CD8-positive, alpha-beta memory T cell (primary cell): ENCODE data around the gene ATP5F1A. TPM values are rescaled to one million over a fixed set of nuclear protein-coding genes. Genes with fewer than 3 reads are reported as not detected.
"Not testable (repeated sequence)": the region's sequence is repeated elsewhere in the genome, so short reads cannot be mapped to it uniquely, and the experiment has no call there.

ENCODE experiments used
- CTCF ChIA-PET: fragments of 350-600 bp; sonication (Branson Sonifier 250); formaldehyde crosslinking; loops from one replicate; lab custom pipeline; 2021; ENCODE audit warnings: antibody characterized with exemption; lab: Charles Lee
- POLR2A ChIA-PET: fragments of 350-600 bp; sonication (Branson Sonifier 250); formaldehyde crosslinking; loops from one replicate; lab custom pipeline; 2021; ENCODE audit warnings: antibody characterized with exemption; lab: Charles Lee
- DNase-seq, 5 donors: peaks; one replicate each; pipeline versions ENCODE4 v3.0.0 to v3.0.0-alpha.2; 2020 to 2022; ENCODE audit warnings: mixed read lengths in 1 of 5
- H3K27ac ChIP-seq: one replicate; pipeline ENCODE4 v1.7.0; 2013; ENCODE audit warnings: low read depth, mild to moderate bottlenecking, low read length, moderate library complexity
- H3K27me3 ChIP-seq: 2 replicates; pipeline ENCODE4 v1.7.0; 2013; ENCODE audit warnings: low read length, mild to moderate bottlenecking; ENCODE audit not compliant: insufficient read depth, poor library complexity, severe bottlenecking
- H3K36me3 ChIP-seq: 2 replicates; pipeline ENCODE4 v1.7.0; 2013; ENCODE audit warnings: mild to moderate bottlenecking, low read length, moderate library complexity; ENCODE audit not compliant: insufficient read depth
- H3K4me1 ChIP-seq: 2 replicates; pipeline ENCODE4 v1.7.0; 2013; ENCODE audit warnings: mild to moderate bottlenecking, low read length, moderate library complexity; ENCODE audit not compliant: insufficient read depth
- H3K4me3 ChIP-seq: 2 replicates; pipeline ENCODE4 v1.7.0; 2013; ENCODE audit warnings: mild to moderate bottlenecking, low read length
- H3K9me3 ChIP-seq: 2 replicates; pipeline ENCODE4 v1.7.0; 2013; ENCODE audit warnings: mild to moderate bottlenecking, low read length
- H3K27ac Mint-ChIP-seq, 8 donors: one replicate each; pipeline ENCODE4 v1.8.0; 2020 to 2021; ENCODE audit warnings: mixed read lengths in 8 of 8, mild to moderate bottlenecking in 6 of 8, inconsistent platforms in 3 of 8, moderate library complexity in 3 of 8
- H3K27me3 Mint-ChIP-seq, 2 donors: one replicate each; pipeline ENCODE4 v1.8.0; 2020 to 2021; ENCODE audit warnings: mixed read lengths in 2 of 2, mild to moderate bottlenecking in 1 of 2, moderate library complexity in 1 of 2
- H3K36me3 Mint-ChIP-seq, 3 donors: one replicate each; pipeline ENCODE4 v1.8.0; 2020 to 2021; ENCODE audit warnings: mixed read lengths in 3 of 3, inconsistent platforms in 1 of 3, mild to moderate bottlenecking in 1 of 3
- H3K4me1 Mint-ChIP-seq, 3 donors: one replicate each; pipeline ENCODE4 v1.8.0; 2020 to 2021; ENCODE audit warnings: mixed read lengths in 3 of 3, inconsistent platforms in 1 of 3, mild to moderate bottlenecking in 1 of 3
- H3K4me3 Mint-ChIP-seq, 7 donors: one replicate each; pipeline ENCODE4 v1.8.0; 2020 to 2021; ENCODE audit warnings: mixed read lengths in 7 of 7, mild to moderate bottlenecking in 6 of 7, moderate library complexity in 4 of 7, inconsistent platforms in 2 of 7
- H3K9me3 Mint-ChIP-seq, 5 donors: one replicate each; pipeline ENCODE4 v1.8.0; 2020 to 2022; ENCODE audit warnings: mixed read lengths in 5 of 5, mild to moderate bottlenecking in 3 of 5, moderate library complexity in 2 of 5, inconsistent platforms in 1 of 5
- polyA plus RNA-seq: library from polyadenylated mRNA; unstranded; fragments of 300-500 nt; fragmentation: Illumina TruSeq; gene quantifications from one replicate; pipeline ENCODE4 v1.2.3, GENCODE V29; 2021
- total RNA-seq, 2 experiments: library from RNA; stranded (reverse); gene quantifications; one replicate each; pipeline ENCODE4 v1.2.3, GENCODE V29; 2021

ATP5F1A gene
- total and polyA plus RNA-seq, 3 experiments from 2014 or later, result 409 to 468 (median 456) TPM

DNA sequence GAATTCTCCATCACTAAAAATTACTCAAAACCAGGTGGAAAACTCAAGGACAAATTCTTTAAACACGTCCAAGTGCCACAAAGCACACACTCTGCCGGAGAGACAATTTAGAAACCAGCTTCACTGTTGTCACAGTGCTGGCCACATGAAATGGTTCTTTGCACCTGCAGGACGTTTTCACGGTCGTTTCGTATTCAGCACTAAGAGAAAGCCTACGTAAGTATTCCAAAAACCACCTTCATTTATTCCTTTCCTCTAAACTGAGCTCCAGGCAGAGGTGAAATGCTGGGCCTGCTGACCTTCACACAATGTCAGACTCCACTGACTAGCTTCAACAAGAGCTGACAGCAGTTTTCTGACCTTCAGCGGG, 680 bp downstream of the ATP5F1A start:
- CTCF ChIA-PET, result interaction anchor here (0.8 to 1.9 kb wide), 5 partner anchors 14 to 440 kb away, joined by 3 to 9 read pairs (median 4); a partner anchor contains a TSS

DNA sequence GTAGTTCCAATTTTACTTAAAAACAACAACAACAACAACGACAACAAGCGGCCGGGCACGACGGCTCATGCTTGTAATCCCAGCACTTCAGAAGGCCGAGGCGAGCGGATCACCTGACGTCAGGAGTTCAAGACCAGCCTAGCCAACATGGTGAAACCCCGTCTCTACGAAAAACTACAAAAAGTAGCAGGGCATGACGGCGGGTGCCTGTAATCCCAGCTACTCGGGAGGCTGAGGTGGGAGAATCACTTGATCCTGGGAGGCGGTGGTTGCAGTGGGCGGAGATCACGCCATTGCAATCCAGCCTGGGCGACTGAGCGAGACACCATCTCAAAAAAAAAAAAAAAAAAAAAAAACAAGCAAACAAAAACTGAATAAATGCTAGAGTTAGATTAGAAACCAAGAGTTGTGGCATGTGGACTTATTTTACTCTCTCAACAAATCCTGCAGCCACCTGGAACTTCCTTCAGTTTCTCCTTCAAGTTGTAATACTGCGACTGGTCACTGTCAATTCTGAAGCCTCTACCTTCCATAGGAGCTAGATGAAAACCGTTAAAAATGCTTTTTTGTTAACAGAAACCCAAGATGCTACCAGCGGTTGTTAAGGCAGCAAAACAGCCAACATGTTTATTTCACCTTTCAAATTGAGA, 1.3 kb downstream of the ATP5F1A start:
- POLR2A ChIA-PET, result interaction anchor here (0.7 to 1.1 kb wide), 2 partner anchors 17 to 1053 kb away, joined by 3 to 5 read pairs; no protein-coding TSS in a partner anchor
- peaks cover 33 to 51% (median 39%) of the 10 kb centered on the region in 3 donors for H3K4me1 Mint-ChIP-seq
- no peaks in the 10 kb centered on the region for H3K27me3 ChIP-seq
- peak in 1 of 5 donors; percentile 6 for DNase-seq
- H3K9me3 Mint-ChIP-seq, result no peaks in the 10 kb centered on the region
- H3K4me3 Mint-ChIP-seq, result peak overlapping the region; percentile 97 to 99 (median 98)
- peaks cover 4 to 38% (median 5%) of the 10 kb centered on the region in 3 donors for H3K36me3 Mint-ChIP-seq
- CTCF ChIA-PET, result interaction anchor here (0.8 to 1.3 kb wide), 4 partner anchors 14 to 439 kb away, joined by 3 to 7 read pairs (median 4); no protein-coding TSS in a partner anchor
- peaks cover 31% of the 10 kb centered on the region for H3K4me1 ChIP-seq
- peaks cover 1% of the 10 kb centered on the region for H3K36me3 ChIP-seq
- H3K27ac Mint-ChIP-seq, result peak overlapping the region; percentile 89 to 99 (median 98)
- H3K4me3 ChIP-seq, result peak overlapping the region; percentile 79
- H3K27ac ChIP-seq, result peak overlapping the region; percentile 83
- no peaks in the 10 kb centered on the region for H3K9me3 ChIP-seq
- no peaks in the 10 kb centered on the region for H3K27me3 Mint-ChIP-seq

More for the DNA sequence above, 680 bp downstream of the ATP5F1A start:
- Histone ChIP-seq H3K27ac (peak overlapping the region; percentile 83), H3K36me3 (no peaks in the 10 kb centered on the region), H3K4me1 (peaks cover 31% of the 10 kb centered on the region), H3K27me3 (no peaks in the 10 kb centered on the region), H3K4me3 (peak overlapping the region; percentile 79), H3K9me3 (no peaks in the 10 kb centered on the region)
- H3K9me3 Mint-ChIP-seq, result no peaks in the 10 kb centered on the region
- peaks cover 32 to 44% (median 37%) of the 10 kb centered on the region in 3 donors for H3K4me1 Mint-ChIP-seq
- peak in 1 of 5 donors; percentile 6 for DNase-seq
- H3K4me3 Mint-ChIP-seq, result peak overlapping the region; percentile 97 to 99 (median 98)
- H3K27me3 Mint-ChIP-seq, result no peaks in the 10 kb centered on the region
- POLR2A ChIA-PET, result interaction anchor here (1.1 to 1.7 kb wide), 2 partner anchors 17 to 26 kb away, joined by 3 to 5 read pairs; partner anchors contain the start of gene PSTPIP2
- peaks cover 4 to 34% (median 5%) of the 10 kb centered on the region in 3 donors for H3K36me3 Mint-ChIP-seq
- peak overlapping the region; percentile 89 to 99 (median 98) for H3K27ac Mint-ChIP-seq

DNA sequence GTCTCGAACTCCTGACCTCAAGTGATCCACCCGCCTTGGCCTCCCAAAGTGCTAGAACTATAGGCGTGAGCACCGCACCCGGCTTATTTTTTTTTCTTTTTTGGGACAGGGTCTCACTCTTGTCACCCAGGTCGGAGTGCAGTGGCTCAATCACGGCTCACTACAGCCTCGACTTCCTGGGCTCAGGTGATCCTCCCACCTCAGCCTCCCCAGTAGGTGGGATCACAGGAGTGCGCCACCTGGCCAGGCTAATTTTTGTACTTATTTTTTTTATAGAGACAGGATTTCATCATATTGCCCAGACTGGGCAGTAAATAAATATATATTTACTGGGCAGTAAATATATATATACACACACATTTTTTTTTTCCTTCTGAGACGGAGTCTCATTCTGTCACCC, 2.6 kb downstream of the ATP5F1A start:
- Histone ChIP-seq H3K9me3 (no peaks in the 10 kb centered on the region), H3K36me3 (peaks cover 14% of the 10 kb centered on the region), H3K27me3 (no peaks in the 10 kb centered on the region), H3K4me1 (peaks cover 39% of the 10 kb centered on the region), H3K27ac (no peak overlapping the region), H3K4me3 (no peak overlapping the region)
- Mint-ChIP-seq H3K27ac (peak overlapping the region in 3 of 8 donors; percentile 47 to 86 (median 63)), H3K36me3 (peaks cover 5 to 51% (median 12%) of the 10 kb centered on the region in 3 donors), H3K4me1 (peaks cover 45 to 63% (median 50%) of the 10 kb centered on the region in 3 donors), H3K9me3 (no peaks in the 10 kb centered on the region), H3K4me3 (peak overlapping the region in 5 of 7 donors; percentile 43 to 98 (median 54)), H3K27me3 (no peaks in the 10 kb centered on the region)
- ChIA-PET POLR2A (no interaction called here), CTCF (interaction anchor here (1.0 to 1.4 kb wide), 2 partner anchors 8 to 78 kb away, joined by 3 to 4 read pairs; partner anchors contain the start of gene HAUS1)
- DNase-seq, result no peak

DNA sequence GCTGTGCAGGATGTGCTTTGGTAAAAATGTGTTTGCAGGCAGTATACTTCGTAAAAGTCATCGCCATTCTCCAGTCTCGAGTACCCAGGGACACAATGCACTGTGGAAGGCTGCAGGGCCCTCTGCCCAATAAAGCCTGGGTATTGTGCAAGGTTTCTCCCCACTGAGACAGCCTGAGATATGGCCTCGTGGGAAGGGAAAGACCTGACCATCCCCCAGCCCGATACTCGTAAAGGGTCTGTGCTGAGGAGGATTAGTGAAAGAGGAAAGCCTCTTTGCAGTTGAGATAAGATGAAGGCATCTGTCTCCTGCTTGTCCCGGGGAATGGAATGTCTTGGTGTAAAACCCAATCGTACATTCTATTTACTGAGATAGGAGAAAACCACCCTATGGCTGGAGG, 9.6 kb downstream of the ATP5F1A start:
- DNase-seq, H3K27me3 ChIP-seq, H3K27me3 Mint-ChIP-seq, H3K4me1 ChIP-seq, H3K4me3 Mint-ChIP-seq, H3K4me3 ChIP-seq, H3K9me3 Mint-ChIP-seq, POLR2A ChIA-PET, H3K9me3 ChIP-seq, H3K27ac ChIP-seq, CTCF ChIA-PET: not testable (repeated sequence)
- Mint-ChIP-seq H3K36me3 (peaks cover 26 to 95% (median 36%) of the 10 kb centered on the region in 3 donors), H3K4me1 (peaks cover 24 to 39% (median 27%) of the 10 kb centered on the region in 3 donors), H3K27ac (peak overlapping the region in 4 of 8 donors; percentile 12 to 62 (median 34))
- H3K36me3 ChIP-seq, result peaks cover 78% of the 10 kb centered on the region

DNA sequence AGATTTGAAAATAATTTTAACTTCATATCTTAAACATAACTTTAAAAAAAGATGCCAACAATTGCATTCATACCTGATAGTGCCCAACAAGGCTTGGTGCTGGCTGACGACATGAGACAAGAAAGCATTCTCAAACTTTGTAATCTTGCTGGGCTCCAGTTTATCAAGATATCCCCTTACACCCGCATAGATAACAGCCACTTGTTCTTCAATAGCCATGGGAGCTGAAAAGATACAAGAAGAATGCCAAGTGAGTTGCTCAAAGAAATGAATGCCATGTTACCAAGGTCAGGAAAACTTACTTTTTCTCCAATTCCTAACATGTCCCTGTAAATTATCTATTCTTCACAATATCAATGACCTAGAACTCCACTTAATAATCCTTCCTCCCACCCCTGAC, 13.7 kb downstream of the ATP5F1A start:
- peaks cover 0 to 4% (median 2%) of the 10 kb centered on the region in 5 donors for H3K9me3 Mint-ChIP-seq
- POLR2A ChIA-PET, result no interaction called here
- H3K4me3 Mint-ChIP-seq, result no peak overlapping the region

DNA sequence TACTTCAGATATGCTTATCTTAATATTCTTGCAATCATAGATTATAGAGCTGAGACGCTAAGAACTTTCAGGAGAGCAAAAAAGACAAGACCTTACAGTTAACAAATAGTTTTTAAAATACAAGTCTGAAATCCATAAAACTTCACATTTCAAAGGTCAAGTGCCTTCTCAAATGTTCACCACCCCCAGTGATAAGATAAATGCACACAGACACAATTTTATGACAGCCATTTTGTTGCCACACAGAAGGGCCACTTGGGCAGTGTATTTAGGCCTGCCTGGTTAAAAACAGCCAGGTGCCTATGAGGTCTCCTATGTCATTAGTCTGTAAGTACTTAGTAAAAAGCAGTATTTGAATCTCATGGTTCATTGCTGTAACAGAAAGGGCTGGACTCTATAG, 17.9 kb downstream of the ATP5F1A start:
- no peaks in the 10 kb centered on the region for H3K9me3 Mint-ChIP-seq
- H3K9me3 ChIP-seq, result no peaks in the 10 kb centered on the region
- H3K27ac ChIP-seq, result no peak overlapping the region
- H3K4me1 Mint-ChIP-seq, result peaks cover 0 to 6% (median 2%) of the 10 kb centered on the region in 3 donors
- no peak overlapping the region for H3K4me3 ChIP-seq
- no peak overlapping the region for H3K4me3 Mint-ChIP-seq
- no peaks in the 10 kb centered on the region for H3K27me3 Mint-ChIP-seq
- DNase-seq, result no peak
- H3K27me3 ChIP-seq, result no peaks in the 10 kb centered on the region
- peak overlapping the region in 4 of 8 donors; percentile 4 to 56 (median 15) for H3K27ac Mint-ChIP-seq
- POLR2A ChIA-PET, result interaction anchor here (1.0 kb wide), 1 partner anchor 17 kb away, joined by 3 read pairs; the partner anchor contains the start of gene ATP5F1A
- peaks cover 0 to 58% (median 10%) of the 10 kb centered on the region in 3 donors for H3K36me3 Mint-ChIP-seq
- CTCF ChIA-PET, result no interaction called here
- H3K36me3 ChIP-seq, result peaks cover 32% of the 10 kb centered on the region
- no peaks in the 10 kb centered on the region for H3K4me1 ChIP-seq

More for the DNA sequence above, 13.7 kb downstream of the ATP5F1A start:
- CTCF ChIA-PET, result interaction anchor here (0.8 kb wide), 1 partner anchor 11 kb away, joined by 3 read pairs; no protein-coding TSS in a partner anchor
- H3K9me3 ChIP-seq, result no peaks in the 10 kb centered on the region
- no peaks in the 10 kb centered on the region for H3K27me3 Mint-ChIP-seq
- H3K36me3 ChIP-seq, result peaks cover 71% of the 10 kb centered on the region
- DNase-seq, result no peak
- peaks cover 5 to 10% (median 7%) of the 10 kb centered on the region in 3 donors for H3K4me1 Mint-ChIP-seq
- H3K4me1 ChIP-seq, result no peaks in the 10 kb centered on the region
- no peaks in the 10 kb centered on the region for H3K27me3 ChIP-seq
- H3K4me3 ChIP-seq, result no peak overlapping the region
- no peak overlapping the region for H3K27ac ChIP-seq
- peaks cover 15 to 88% (median 25%) of the 10 kb centered on the region in 3 donors for H3K36me3 Mint-ChIP-seq
- peak overlapping the region in 1 of 8 donors; percentile 6 for H3K27ac Mint-ChIP-seq

DNA sequence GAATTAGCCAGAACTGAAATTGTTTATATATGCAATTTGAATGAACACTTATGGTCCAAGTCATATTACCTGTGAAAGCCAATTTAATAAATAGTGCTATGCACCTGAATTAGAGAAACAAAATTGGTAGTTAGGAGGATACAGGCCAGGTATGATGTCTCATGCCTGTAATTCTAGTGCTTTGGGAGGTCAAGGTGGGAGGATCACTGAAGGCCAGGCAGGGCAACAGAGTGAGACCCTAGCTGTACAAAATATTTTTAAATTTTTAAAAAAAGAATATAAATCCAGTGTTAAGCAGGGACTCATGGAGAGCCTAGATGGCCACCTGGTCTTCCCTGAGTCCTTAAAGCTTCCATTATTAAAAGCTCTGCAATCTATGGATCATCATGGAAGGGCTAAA, 18.8 kb downstream of the ATP5F1A start:
- ChIA-PET CTCF (no interaction called here), POLR2A (interaction anchor here (1.0 kb wide), 1 partner anchor 18 kb away, joined by 3 read pairs; the partner anchor contains the start of gene ATP5F1A)
- H3K27me3 Mint-ChIP-seq, result no peaks in the 10 kb centered on the region
- Histone ChIP-seq H3K4me1 (no peaks in the 10 kb centered on the region), H3K36me3 (peaks cover 25% of the 10 kb centered on the region), H3K4me3 (no peak overlapping the region), H3K9me3 (no peaks in the 10 kb centered on the region), H3K27me3 (no peaks in the 10 kb centered on the region), H3K27ac (no peak overlapping the region)
- no peak for DNase-seq
- peaks cover 0 to 51% (median 7%) of the 10 kb centered on the region in 3 donors for H3K36me3 Mint-ChIP-seq
- peak overlapping the region in 1 of 8 donors; percentile 23 for H3K27ac Mint-ChIP-seq
- H3K4me1 Mint-ChIP-seq, result peaks cover 0 to 6% (median 0%) of the 10 kb centered on the region in 3 donors
- H3K4me3 Mint-ChIP-seq, result no peak overlapping the region
- H3K9me3 Mint-ChIP-seq, result no peaks in the 10 kb centered on the region
